ENCODE measurements around the gene ACSS3.

DNA sequence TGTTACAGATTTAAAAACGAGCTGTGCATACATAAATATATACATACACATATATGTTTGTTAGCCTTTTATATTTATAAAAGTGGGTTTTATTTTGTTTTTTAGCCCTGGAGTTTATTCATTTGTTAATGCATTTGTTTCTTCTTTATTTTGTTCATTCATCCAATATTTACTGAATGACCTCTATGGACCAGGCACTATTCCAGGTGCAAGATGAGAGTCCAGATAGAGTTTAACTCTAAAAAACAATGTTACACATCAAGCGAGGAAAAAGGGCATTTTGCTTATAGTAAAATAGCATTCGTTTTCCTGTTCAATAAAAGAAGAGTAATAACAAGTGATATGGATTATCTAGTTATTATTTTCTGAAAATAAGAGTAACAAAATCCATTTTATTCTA lies 14.2 kb downstream of the ACSS3 start:
- TF ChIP-seq ZNF133 (tag by site-specific recombination; IDR thresholded peaks at IDR 0.05) = no peak
- no peak for TF ChIP-seq ZNF223 (tag by site-specific recombination; IDR thresholded peaks at IDR 0.05)
- TF ChIP-seq, protein P1, sequence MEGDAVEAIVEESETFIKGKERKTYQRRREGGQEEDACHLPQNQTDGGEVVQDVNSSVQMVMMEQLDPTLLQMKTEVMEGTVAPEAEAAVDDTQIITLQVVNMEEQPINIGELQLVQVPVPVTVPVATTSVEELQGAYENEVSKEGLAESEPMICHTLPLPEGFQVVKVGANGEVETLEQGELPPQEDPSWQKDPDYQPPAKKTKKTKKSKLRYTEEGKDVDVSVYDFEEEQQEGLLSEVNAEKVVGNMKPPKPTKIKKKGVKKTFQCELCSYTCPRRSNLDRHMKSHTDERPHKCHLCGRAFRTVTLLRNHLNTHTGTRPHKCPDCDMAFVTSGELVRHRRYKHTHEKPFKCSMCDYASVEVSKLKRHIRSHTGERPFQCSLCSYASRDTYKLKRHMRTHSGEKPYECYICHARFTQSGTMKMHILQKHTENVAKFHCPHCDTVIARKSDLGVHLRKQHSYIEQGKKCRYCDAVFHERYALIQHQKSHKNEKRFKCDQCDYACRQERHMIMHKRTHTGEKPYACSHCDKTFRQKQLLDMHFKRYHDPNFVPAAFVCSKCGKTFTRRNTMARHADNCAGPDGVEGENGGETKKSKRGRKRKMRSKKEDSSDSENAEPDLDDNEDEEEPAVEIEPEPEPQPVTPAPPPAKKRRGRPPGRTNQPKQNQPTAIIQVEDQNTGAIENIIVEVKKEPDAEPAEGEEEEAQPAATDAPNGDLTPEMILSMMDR (tag by site-specific recombination; IDR thresholded peaks at IDR 0.05) = no peak
